GM23338 (cell line): ENCODE data around the gene PXMP4. TPM values are rescaled to one million over a fixed set of nuclear protein-coding genes. Genes with fewer than 3 reads are reported as not detected.
A peak's percentile ranks its signal among the peaks of the same experiment; 100 is the strongest.

Source experiments
- CREB1 ChIP-seq: fragments of 250-450 bp; sonication (Bioruptor Pico); IDR thresholded peaks from 2 replicates; pipeline ENCODE4 v1.5.0; 2020; ENCODE audit warnings: low read depth, mild to moderate bottlenecking, moderate library complexity
- EZH2 ChIP-seq: fragments of 200-600 bp; sonication (generic); IDR thresholded peaks from one replicate; pipeline ENCODE4 v1.8.0; 2017; ENCODE audit warnings: antibody characterized with exemption, mild to moderate bottlenecking, low read depth; ENCODE audit not compliant: unreplicated experiment
- JUNB ChIP-seq: IDR thresholded peaks from one replicate; pipeline ENCODE4 v1.6.1; 2016; ENCODE audit warnings: antibody characterized with exemption; ENCODE audit not compliant: unreplicated experiment
- POLR2AphosphoS5 ChIP-seq: IDR thresholded peaks from 2 replicates; pipeline ENCODE4 v1.6.1; 2016; ENCODE audit warnings: antibody characterized with exemption, low read depth
- STAT1 ChIP-seq: IDR thresholded peaks from one replicate; pipeline ENCODE4 v1.6.1; 2016; ENCODE audit warnings: antibody characterized with exemption; ENCODE audit not compliant: unreplicated experiment
- ZNF331 ChIP-seq: fragments of 250-450 bp; sonication (Bioruptor Pico); IDR thresholded peaks from 2 replicates; pipeline ENCODE4 v1.5.0; 2020; ENCODE audit warnings: low read depth, mild to moderate bottlenecking, moderate library complexity
- polyA plus RNA-seq: library from polyadenylated mRNA; unstranded; fragments of >200 nt; fragmentation: Nextera tagmentation; extraction: Ambion mirVana; gene quantifications from 2 replicates; pipeline ENCODE4 v1.2.1, GENCODE V29; 2016
- total RNA-seq: library from RNA; depleted of rRNA; stranded (reverse); fragments of >200 nt; shearing (Covaris generic); gene quantifications from 2 replicates; pipeline ENCODE4 v1.2.3, GENCODE V29; 2014
- TF ChIP-seq, protein P1 (sequence below): fragments of 250-450 bp; sonication (Bioruptor Pico); IDR thresholded peaks from 2 replicates; pipeline ENCODE4 v1.5.0; 2020; ENCODE audit warnings: mild to moderate bottlenecking, moderate library complexity
- TF ChIP-seq, protein P2 (sequence below), 2 experiments: fragments of 200-600 bp in 1 of 2; sonication (generic) in 1 of 2; conservative IDR thresholded peaks; 2 replicates each; pipeline versions ENCODE4 v1.5.1 to v1.6.1; 2016 to 2017; ENCODE audit warnings: antibody characterized with exemption in 2 of 2, low read depth in 2 of 2, mild to moderate bottlenecking in 2 of 2, moderate library complexity in 1 of 2

Gene PXMP4
- total and polyA plus RNA-seq, 2 experiments from 2014 or later = 1.2 to 3.5 TPM

- TF ChIP-seq, protein P1, sequence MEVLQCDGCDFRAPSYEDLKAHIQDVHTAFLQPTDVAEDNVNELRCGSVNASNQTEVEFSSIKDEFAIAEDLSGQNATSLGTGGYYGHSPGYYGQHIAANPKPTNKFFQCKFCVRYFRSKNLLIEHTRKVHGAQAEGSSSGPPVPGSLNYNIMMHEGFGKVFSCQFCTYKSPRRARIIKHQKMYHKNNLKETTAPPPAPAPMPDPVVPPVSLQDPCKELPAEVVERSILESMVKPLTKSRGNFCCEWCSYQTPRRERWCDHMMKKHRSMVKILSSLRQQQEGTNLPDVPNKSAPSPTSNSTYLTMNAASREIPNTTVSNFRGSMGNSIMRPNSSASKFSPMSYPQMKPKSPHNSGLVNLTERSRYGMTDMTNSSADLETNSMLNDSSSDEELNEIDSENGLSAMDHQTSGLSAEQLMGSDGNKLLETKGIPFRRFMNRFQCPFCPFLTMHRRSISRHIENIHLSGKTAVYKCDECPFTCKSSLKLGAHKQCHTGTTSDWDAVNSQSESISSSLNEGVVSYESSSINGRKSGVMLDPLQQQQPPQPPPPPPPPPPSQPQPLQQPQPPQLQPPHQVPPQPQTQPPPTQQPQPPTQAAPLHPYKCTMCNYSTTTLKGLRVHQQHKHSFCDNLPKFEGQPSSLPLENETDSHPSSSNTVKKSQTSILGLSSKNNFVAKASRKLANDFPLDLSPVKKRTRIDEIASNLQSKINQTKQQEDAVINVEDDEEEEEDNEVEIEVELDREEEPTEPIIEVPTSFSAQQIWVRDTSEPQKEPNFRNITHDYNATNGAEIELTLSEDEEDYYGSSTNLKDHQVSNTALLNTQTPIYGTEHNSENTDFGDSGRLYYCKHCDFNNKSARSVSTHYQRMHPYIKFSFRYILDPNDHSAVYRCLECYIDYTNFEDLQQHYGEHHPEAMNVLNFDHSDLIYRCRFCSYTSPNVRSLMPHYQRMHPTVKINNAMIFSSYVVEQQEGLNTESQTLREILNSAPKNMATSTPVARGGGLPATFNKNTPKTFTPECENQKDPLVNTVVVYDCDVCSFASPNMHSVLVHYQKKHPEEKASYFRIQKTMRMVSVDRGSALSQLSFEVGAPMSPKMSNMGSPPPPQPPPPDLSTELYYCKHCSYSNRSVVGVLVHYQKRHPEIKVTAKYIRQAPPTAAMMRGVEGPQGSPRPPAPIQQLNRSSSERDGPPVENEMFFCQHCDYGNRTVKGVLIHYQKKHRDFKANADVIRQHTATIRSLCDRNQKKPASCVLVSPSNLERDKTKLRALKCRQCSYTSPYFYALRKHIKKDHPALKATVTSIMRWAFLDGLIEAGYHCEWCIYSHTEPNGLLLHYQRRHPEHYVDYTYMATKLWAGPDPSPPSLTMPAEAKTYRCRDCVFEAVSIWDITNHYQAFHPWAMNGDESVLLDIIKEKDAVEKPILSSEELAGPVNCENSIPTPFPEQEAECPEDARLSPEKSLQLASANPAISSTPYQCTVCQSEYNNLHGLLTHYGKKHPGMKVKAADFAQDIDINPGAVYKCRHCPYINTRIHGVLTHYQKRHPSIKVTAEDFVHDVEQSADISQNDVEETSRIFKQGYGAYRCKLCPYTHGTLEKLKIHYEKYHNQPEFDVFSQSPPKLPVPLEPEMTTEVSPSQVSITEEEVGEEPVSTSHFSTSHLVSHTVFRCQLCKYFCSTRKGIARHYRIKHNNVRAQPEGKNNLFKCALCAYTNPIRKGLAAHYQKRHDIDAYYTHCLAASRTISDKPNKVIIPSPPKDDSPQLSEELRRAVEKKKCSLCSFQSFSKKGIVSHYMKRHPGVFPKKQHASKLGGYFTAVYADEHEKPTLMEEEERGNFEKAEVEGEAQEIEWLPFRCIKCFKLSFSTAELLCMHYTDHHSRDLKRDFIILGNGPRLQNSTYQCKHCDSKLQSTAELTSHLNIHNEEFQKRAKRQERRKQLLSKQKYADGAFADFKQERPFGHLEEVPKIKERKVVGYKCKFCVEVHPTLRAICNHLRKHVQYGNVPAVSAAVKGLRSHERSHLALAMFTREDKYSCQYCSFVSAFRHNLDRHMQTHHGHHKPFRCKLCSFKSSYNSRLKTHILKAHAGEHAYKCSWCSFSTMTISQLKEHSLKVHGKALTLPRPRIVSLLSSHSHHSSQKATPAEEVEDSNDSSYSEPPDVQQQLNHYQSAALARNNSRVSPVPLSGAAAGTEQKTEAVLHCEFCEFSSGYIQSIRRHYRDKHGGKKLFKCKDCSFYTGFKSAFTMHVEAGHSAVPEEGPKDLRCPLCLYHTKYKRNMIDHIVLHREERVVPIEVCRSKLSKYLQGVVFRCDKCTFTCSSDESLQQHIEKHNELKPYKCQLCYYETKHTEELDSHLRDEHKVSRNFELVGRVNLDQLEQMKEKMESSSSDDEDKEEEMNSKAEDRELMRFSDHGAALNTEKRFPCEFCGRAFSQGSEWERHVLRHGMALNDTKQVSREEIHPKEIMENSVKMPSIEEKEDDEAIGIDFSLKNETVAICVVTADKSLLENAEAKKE (CRISPR knock-in tag) = no peak
- TF ChIP-seq ZNF331 (CRISPR knock-in tag) (no peak), STAT1 (no peak), EZH2 (no peak), POLR2AphosphoS5 (0 out of 2 replicates have a peak, but pooled peaks have one; percentile 4), CREB1 (CRISPR knock-in tag) (peak; percentile 25; the same call in 1 of the 2 replicates), JUNB (no peak)
- TF ChIP-seq, protein P2, sequence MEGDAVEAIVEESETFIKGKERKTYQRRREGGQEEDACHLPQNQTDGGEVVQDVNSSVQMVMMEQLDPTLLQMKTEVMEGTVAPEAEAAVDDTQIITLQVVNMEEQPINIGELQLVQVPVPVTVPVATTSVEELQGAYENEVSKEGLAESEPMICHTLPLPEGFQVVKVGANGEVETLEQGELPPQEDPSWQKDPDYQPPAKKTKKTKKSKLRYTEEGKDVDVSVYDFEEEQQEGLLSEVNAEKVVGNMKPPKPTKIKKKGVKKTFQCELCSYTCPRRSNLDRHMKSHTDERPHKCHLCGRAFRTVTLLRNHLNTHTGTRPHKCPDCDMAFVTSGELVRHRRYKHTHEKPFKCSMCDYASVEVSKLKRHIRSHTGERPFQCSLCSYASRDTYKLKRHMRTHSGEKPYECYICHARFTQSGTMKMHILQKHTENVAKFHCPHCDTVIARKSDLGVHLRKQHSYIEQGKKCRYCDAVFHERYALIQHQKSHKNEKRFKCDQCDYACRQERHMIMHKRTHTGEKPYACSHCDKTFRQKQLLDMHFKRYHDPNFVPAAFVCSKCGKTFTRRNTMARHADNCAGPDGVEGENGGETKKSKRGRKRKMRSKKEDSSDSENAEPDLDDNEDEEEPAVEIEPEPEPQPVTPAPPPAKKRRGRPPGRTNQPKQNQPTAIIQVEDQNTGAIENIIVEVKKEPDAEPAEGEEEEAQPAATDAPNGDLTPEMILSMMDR (conservative IDR thresholded peaks at IDR 0.05; ENCODE audit: low read depth in 2 of 2) = peak; percentile 58 to 78
Observed at GRCh38 chr20:33731693-33732165, 11.6 kb upstream of the PXMP4 start, which contains the start of gene ZNF341 (continued).
